HPDE6-E6E7 (cell line): ENCODE data around the gene HOXB8.

Experiments used
- DNase-seq: peaks from one replicate; pipeline ENCODE4 v3.0.0; 2011; ENCODE audit warnings: missing footprints; ENCODE audit errors: extremely low spot score

The HOXB8 gene

GRCh38 chr17:48583708-48584222 is 31.3 kb downstream of the HOXB8 start:
- no peak for DNase-seq

DNA sequence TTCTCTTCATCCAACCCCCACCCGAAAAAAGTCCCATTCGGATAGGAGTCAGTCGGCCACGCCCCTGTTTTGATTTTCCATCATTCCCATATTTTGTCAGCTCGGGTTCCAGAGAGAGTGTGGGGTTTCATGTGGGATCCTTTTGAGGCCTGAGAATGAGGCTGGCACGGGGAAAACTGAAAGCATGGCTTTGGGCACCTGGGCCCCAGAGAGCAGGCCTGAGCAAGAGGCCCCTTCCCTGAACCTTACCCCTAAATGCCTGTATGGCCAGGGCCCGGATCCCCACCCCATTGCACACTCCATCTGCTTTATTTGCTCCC is 32.4 kb downstream of the HOXB8 start:
- DNase-seq, result no peak

GRCh38 chr17:48579760-48580554 is 35.1 kb downstream of the HOXB8 start:
- no peak for DNase-seq

GRCh38 chr17:48579471-48579759 is 35.7 kb downstream of the HOXB8 start:
- no peak for DNase-seq

GRCh38 chr17:48578616-48579470 is 36.2 kb downstream of the HOXB8 start:
- no peak for DNase-seq

DNA sequence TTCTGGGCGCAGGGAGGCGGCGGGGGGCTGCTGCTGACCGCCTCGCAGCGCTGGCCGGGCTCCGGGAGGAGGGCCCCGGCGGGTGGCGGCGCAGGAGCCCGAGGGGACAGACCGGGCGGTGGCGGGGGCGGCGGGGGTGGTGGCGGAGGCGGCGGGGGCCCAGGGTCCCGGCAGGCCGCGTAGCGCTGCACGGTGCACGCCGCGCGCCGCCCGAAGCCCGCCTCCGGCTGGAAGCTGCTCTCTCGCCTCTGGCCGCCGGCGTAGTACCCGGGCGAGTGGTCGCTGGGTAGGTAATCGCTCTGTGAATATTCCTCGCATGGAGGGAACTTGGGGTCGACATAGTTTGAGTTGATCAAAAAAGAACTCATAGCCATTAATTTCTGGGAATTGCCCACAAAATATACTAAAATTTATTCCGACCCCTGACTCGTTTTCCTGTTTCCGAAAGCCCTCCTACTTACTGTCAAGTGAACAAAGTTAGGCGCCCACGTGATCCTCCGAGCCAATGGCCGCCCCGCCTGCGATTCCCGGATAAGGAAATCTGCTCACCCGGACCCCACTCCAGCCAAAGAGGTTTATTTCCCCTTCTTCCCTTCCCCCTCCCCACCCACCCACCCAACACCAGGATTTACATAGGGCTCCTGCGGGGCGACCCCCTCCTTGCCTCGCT is 37.0 kb downstream of the HOXB8 start, which contains the start of gene HOXB4:
Gene HOXB4 (minus strand): TSS at position 405 of the 670 bp plus-strand sequence. CDS start 31 bp downstream, at position 374.
- no peak for DNase-seq

GRCh38 chr17:48577330-48577945 is 37.7 kb downstream of the HOXB8 start:
- DNase-seq, result no peak

GRCh38 chr17:48576479-48577309 is 38.4 kb downstream of the HOXB8 start:
- DNase-seq, result no peak

DNA sequence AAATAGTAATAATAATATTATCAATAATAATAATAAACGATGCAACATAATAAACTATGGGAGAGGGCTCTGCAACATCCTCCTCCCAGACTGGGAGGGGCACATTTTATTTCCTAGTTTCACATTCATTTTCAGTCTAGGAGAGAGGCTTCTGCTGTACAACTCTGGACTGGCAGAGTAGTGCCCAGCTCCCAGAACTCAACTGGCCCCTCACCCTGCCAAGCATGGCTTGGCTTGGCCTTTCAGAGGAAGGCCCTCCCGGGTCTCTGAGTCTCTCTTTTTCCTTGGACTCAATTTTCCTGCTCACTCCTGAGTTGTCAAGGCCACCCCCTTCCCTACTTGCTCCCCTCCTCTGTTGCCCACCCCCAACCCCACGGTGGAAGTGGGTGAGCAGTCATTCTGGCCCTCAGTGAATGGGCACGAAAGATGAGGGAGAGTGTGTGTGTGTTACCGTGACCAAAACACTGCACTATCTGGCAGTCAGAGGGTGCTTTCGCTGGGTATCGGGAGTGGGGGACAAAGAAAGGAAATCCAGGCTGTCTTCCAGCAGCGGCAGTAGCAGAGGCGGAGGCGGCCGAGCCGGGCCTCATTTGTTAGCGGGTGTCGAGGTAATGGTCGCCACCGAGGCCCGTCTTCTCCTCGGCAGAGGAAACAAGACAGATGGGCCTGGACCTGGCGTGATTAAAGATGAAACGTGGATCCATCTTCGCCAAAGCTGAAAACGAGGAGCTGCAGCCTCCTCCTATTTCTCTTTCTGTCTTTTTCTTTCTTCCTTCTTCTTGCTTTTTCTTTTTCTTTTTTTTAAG is 39.2 kb downstream of the HOXB8 start:
- DNase-seq, result no peak

DNA sequence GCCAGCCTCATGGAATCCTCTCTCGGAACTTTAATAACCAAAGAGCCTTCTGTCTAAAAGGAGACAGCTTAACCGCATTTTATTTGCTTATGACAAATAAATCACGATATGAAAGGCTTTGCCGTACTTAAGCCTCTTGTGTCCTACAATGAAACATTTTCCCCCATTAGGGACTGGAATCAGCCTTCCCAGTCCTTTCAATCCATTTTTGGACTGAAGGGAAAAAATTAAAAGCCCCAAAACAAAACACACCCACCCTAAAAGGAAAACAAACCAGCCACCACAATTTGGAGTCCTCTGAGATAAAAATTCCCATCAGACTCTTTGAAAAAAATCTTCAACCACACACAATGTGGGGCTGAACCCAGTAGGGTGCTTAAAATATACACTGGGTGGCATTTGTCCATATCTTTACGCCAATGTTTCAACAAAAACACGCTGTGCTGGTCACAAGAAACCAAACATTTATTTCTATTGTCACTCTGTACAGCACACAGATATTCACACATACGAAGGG is 40.0 kb downstream of the HOXB8 start:
- no peak for DNase-seq

GRCh38 chr17:48574505-48575065 is 40.5 kb downstream of the HOXB8 start:
- no peak for DNase-seq

- DNase-seq, result no peak
These were observed 43.2 kb downstream of the HOXB8 start for GRCh38 chr17:48571826-48572417.

DNA sequence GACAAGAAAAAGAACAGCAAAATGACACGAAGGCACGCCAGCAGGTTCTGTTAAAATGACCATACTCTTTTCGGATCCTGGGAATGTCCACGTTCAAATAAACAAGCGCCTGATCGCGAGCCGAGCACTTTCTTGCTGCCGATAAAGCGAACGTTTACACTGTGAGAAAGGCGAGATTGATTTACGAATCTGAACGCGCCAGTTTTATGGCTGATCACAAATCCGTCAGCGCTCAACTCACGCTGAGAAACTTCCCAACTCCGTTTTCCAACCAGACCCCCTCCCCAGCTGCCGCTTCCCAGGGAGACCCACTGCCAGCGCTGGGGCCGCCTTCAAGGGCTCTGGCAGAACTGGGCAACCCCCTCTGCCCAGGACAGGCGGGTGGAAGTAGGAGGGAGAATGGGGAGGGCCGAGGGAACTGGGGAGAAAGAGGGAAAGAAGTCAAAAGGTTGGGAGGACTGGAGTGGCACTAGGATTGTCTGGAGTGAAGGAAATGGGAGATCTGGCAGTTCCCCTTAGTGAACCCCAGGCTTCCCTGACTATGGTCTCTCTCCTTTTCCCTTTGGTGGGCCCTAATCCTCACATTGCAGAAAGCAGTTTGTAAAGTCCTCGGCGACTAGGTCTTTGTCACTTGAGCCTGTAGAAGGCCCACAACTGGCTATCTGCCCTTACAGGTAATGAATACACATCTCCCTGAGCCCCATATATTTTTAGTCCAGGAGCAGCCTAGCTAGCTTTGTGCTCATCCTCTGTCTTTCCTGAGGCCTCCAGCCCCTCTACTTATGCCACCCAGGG is 43.9 kb downstream of the HOXB8 start:
- DNase-seq, result no peak

DNA sequence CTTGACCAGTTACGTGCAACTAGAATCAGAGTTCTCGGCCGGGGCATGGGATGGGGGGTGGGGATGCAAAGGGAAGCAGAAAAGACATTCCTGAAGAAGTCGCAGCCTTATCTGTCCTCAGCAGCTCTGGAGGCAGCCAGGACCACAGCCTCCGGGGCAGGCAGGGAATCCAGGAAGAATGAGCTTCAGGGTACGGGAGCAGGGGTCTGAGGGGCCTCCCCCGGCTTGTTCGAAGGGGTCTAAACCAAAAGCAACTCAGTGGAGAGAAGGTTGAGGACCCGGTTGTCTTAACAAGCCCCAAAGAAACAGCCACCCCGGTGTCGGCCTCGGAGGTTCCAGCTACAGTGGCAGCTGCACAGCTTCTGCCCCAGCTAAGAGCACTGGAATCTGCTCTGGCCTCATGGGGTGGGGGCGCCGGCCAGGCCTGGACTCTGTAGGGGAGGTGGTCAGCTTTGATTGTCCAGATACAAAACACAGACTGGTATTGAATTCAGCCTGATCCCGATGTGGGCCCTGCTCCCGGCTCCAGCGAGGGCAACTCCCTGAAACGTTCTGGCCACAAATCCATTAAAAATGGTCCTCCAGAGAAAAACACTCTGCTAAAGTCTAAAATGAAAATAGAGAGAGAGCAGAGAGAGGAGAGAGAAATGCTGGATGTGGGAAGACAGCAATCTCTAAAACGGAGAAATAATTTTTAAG is 44.6 kb downstream of the HOXB8 start:
- no peak for DNase-seq

DNA sequence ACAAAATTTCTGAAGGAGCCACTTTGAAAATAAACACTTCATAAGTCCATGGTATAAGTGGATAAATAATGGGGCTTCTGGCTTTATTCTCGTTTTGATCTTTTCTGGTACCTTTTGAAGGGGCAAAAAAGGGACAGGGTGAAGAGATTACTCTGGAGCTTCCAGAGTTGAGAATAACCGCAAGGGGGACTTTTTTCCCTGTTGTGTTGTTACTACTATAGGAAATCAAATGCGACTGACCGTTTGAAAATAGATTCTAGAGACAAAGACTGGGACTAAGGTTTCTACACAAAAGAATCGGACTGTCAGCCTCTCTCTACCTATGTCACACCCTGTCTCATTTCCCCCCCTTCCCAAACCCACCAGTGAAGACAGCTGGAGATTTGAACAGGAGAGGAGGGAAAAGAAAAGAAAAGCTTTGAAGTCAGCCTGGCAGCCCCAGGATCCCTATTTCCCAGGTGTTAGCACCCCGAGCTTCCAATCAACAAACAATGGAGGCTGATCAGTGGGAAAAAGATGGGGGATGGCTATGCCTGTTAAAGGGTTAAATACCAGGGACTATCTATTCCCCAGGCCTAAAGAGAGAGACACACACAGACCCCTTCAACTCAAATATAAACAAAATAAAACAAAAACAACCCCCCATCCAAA is 45.3 kb downstream of the HOXB8 start:
- no peak for DNase-seq

DNA sequence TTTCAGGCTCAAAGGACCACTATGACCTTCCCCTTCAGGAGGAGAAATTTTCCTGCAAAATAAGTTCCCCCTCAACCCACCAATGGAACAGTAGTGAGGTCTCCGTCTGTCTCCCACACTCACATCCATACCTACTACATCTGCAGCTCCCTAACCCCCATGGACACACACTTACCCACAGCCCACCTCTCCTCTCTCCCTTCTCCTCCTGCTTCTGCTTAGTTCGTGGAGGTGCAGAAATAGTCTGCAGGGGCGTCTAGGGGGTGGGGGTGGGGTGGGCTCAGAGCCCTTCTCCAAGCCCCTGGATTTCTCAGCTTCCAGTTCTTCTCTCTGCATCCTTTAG is 45.9 kb downstream of the HOXB8 start:
- no peak for DNase-seq

- DNase-seq, result no peak
These were observed 46.4 kb downstream of the HOXB8 start for GRCh38 chr17:48568499-48569239.
